Fibroblast of the aortic adventitia (primary cell): ENCODE results near the gene SYTL1. TPM values are rescaled to one million over a fixed set of nuclear protein-coding genes. Genes with fewer than 3 reads are reported as not detected.

Source experiments
- DNase-seq: peaks from one replicate; pipeline ENCODE4 v3.0.0-alpha.2; 2010; ENCODE audit warnings: low read depth
- H3K4me3 ChIP-seq: 2 replicates; pipeline ENCODE4 v1.5.1; 2011; ENCODE audit warnings: low read depth, mild to moderate bottlenecking, control low read depth, low read length, moderate library complexity
- total RNA-seq: library from RNA; depleted of rRNA; stranded (reverse); fragments of >200 nt; gene quantifications from 2 replicates; pipeline ENCODE4 v1.2.3, GENCODE V29; 2012; ENCODE audit warnings: low replicate concordance
- TF ChIP-seq, protein P1 (sequence below): IDR thresholded peaks from 2 replicates; pipeline ENCODE4 v1.5.1; 2011; ENCODE audit warnings: mild to moderate bottlenecking, low read length, control low read depth, inconsistent platforms; ENCODE audit not compliant: insufficient read depth

Gene SYTL1
- total RNA-seq, 1 donor = 0.09 TPM

DNA sequence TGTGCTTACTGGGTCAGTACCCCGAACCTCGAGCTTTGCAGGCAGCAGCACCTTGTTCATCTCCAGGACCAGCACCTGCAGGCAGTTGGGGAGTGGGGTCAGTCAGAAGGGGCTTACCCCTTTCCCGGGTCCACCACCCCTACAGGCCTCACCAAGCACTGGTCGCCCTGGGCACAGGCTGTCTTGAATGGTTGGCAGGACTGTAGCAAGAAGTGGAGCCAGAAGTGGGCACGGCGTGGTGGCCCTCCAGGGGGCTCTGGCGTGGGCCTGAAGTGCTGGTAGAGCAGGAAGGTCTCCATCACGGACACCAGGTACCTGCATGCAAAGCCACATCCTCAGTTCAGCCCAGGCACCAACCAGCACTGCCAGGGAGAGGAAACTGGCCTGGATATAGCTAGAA is 19.7 kb downstream of the SYTL1 start:
- DNase-seq = no peak
- TF ChIP-seq, protein P1, sequence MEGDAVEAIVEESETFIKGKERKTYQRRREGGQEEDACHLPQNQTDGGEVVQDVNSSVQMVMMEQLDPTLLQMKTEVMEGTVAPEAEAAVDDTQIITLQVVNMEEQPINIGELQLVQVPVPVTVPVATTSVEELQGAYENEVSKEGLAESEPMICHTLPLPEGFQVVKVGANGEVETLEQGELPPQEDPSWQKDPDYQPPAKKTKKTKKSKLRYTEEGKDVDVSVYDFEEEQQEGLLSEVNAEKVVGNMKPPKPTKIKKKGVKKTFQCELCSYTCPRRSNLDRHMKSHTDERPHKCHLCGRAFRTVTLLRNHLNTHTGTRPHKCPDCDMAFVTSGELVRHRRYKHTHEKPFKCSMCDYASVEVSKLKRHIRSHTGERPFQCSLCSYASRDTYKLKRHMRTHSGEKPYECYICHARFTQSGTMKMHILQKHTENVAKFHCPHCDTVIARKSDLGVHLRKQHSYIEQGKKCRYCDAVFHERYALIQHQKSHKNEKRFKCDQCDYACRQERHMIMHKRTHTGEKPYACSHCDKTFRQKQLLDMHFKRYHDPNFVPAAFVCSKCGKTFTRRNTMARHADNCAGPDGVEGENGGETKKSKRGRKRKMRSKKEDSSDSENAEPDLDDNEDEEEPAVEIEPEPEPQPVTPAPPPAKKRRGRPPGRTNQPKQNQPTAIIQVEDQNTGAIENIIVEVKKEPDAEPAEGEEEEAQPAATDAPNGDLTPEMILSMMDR = no peak
- H3K4me3 ChIP-seq = no peak overlapping the region

DNA sequence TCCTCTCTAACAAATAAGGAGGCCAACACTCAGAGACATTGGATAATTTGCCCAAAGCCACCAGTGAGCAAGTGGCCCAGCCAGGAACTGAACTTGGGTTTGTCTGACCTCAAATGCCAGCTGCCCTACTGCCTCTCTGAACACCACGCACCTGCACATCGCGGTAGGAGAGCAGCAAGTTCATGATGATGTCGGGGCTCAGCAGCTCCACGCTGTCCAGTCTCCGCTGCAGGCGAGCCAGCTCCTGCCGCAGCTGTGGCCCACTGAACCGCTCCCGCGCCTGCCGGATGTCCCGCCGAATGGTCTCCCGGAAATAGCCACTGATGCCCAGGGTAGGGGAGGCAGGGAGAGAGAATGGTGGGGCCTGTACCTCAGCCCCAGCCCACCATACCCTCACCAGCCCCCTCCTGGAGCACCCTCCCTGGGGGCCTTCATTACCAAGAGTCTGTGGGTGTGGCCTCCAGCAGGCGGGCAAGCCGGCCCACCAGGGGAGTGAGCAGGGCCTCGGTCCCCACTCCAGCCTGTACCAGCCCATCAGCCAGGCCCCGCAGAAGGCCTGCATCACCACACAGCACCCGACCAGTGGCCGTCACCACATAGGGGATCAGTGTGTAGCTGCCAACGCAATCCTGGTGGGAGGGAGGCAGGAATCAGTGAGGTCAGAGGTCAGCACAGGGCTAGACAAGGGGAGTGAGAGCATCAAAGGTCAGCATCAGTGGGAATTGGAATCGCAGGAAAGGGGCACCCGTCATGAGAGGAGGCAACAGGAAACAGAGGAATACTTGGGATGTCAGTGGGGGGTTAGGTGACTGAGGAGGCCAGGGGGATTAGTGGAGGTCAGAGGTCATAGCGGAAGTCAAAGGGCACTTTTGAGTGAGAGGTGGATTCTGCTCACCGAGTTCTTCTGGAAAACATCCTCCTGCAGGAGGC is 22.2 kb downstream of the SYTL1 start:
- TF ChIP-seq, protein P1 = no peak
- H3K4me3 ChIP-seq = no peak overlapping the region
- no peak for DNase-seq

DNA sequence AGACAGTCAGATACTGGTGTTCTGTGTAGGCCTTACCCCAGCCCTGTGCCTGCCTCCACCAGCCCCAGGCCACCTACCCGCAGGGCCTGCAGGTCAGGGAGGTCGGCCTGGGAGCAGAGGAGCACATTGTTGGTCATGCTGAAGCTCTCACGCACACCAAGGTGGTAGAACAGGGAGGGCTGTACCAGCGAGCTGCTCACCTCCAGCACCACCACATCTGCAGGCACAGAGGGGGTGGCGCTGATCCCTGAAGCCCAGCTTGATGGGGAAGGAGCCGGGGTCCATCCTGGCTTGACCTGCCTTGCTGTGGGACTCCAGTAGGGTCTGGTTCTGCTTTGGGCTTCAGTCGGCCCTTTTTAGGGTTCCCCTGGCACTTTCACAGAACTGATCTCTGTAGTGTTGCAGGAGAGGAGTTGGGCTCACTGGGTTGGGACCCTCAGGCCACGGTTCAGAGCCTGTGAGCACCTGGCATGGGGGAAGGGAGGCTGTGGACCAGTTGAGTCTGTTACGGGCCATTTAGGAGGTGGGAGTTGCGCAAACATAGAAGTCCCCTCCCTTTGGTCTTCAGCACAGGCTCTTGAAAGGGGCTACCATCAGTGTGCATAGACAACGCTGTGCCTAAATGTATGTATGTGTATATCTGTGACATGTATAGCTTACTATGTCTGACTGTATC is 23.0 kb downstream of the SYTL1 start:
- TF ChIP-seq, protein P1 = no peak
- DNase-seq = no peak
- H3K4me3 ChIP-seq = peak overlapping the region; percentile 68

DNA sequence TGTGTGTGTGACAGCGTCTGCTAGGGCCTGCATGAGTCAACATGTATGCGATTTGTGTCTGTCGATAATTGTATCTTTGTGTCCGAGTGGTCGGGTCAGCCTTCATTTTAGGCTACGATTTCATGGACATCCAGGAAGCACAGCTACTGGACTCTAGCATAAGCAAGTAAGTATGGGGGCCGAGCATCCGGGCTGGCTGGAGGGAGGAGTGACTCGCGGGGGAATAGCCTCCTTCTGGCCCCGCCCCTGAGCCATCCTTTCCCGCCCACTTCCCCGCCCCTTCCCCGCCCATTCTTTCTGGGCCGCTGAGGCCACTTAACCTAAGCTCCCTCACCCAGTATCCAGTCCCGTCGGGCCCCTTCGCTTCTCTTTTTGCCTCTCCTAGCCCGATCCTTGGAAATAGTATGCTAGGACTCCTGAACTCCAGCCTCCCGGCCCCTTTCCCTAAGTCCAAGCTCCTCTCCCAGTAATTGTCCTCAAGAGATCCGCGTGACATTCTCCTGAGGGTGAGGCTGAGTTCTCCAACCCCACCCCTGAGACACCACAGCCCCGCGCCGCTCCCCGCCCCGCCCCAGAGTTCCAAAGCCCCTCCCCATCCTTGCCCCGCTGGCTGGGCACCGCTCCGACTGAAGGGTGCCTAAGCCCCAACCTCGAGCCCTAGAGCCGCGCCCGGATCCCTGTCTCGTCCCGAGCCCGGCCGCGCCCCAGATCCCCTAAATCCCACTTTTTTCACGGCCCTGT is 23.7 kb downstream of the SYTL1 start:
- TF ChIP-seq, protein P1 = no peak
- H3K4me3 ChIP-seq = peak overlapping the region; percentile 81

DNA sequence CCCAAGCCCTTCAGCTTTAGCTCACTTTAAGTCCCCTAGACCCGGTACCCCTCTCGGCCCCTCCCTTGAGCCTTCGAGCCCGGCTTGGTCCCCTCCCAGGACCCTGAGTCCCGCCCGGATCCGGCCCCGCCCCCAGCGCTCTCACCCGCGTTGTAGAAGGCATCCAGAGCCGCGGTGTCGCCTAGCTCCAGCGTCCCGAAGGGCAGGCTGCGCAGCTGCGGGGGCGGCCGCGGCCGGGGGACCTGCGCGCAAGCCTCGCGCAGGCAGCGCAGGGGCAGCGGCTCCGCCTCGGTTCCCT is 24.2 kb downstream of the SYTL1 start:
- DNase-seq = no peak

More for the DNA sequence above, 23.7 kb downstream of the SYTL1 start:
- DNase-seq = peak; percentile 89

More for the DNA sequence above, 24.2 kb downstream of the SYTL1 start:
- TF ChIP-seq, protein P1 = no peak
- H3K4me3 ChIP-seq = peak overlapping the region; percentile 81
